Measurements from ENCODE around the gene HIVEP3.

HIVEP3 gene

GRCh38 chr1:41733021-41733420, 185.7 kb downstream of the HIVEP3 start:
- no peaks in the 10 kb centered on the region for H3K27me3 ChIP-seq (ENCODE audit: control insufficient read depth, insufficient read depth, low read length)
- no peak overlapping the region for H3K4me3 ChIP-seq (ENCODE audit: low read length)
- H3K4me1 ChIP-seq (ENCODE audit: control insufficient read depth, insufficient read depth, low read length) = no peaks in the 10 kb centered on the region
- H3K9me3 ChIP-seq (ENCODE audit: control insufficient read depth, low read length) = no peaks in the 10 kb centered on the region
- no peaks in the 10 kb centered on the region for H3K36me3 ChIP-seq (ENCODE audit: control insufficient read depth, insufficient read depth, low read length)
- no peak overlapping the region for H3K9ac ChIP-seq (ENCODE audit: low read length)

- Histone ChIP-seq H3K36me3 (ENCODE audit: control insufficient read depth, insufficient read depth, low read length) (no peaks in the 10 kb centered on the region), H3K4me3 (ENCODE audit: low read length) (no peak overlapping the region), H3K4me1 (ENCODE audit: control insufficient read depth, insufficient read depth, low read length) (no peaks in the 10 kb centered on the region), H3K9me3 (ENCODE audit: control insufficient read depth, low read length) (no peaks in the 10 kb centered on the region), H3K27me3 (ENCODE audit: control insufficient read depth, insufficient read depth, low read length) (no peaks in the 10 kb centered on the region), H3K9ac (ENCODE audit: low read length) (no peak overlapping the region)
These were observed 187.1 kb downstream of the HIVEP3 start for GRCh38 chr1:41731516-41732030.

- Histone ChIP-seq H3K9ac (ENCODE audit: low read length) (no peak overlapping the region), H3K27me3 (ENCODE audit: control insufficient read depth, insufficient read depth, low read length) (no peaks in the 10 kb centered on the region), H3K4me1 (ENCODE audit: control insufficient read depth, insufficient read depth, low read length) (no peaks in the 10 kb centered on the region), H3K4me3 (ENCODE audit: low read length) (no peak overlapping the region), H3K36me3 (ENCODE audit: control insufficient read depth, insufficient read depth, low read length) (no peaks in the 10 kb centered on the region), H3K9me3 (ENCODE audit: control insufficient read depth, low read length) (no peaks in the 10 kb centered on the region)
These were observed 187.9 kb downstream of the HIVEP3 start for GRCh38 chr1:41730806-41731205.

GRCh38 chr1:41728403-41729202, 190.1 kb downstream of the HIVEP3 start:
- H3K4me1 ChIP-seq (ENCODE audit: control insufficient read depth, insufficient read depth, low read length) = no peaks in the 10 kb centered on the region
- H3K4me3 ChIP-seq (ENCODE audit: low read length) = no peak overlapping the region
- no peaks in the 10 kb centered on the region for H3K27me3 ChIP-seq (ENCODE audit: control insufficient read depth, insufficient read depth, low read length)
- H3K9me3 ChIP-seq (ENCODE audit: control insufficient read depth, low read length) = no peaks in the 10 kb centered on the region
- no peaks in the 10 kb centered on the region for H3K36me3 ChIP-seq (ENCODE audit: control insufficient read depth, insufficient read depth, low read length)
- no peak overlapping the region for H3K9ac ChIP-seq (ENCODE audit: low read length)

GRCh38 chr1:41727749-41728115, 191.0 kb downstream of the HIVEP3 start:
- no peaks in the 10 kb centered on the region for H3K9me3 ChIP-seq (ENCODE audit: control insufficient read depth, low read length)
- no peaks in the 10 kb centered on the region for H3K36me3 ChIP-seq (ENCODE audit: control insufficient read depth, insufficient read depth, low read length)
- no peak overlapping the region for H3K4me3 ChIP-seq (ENCODE audit: low read length)
- H3K27me3 ChIP-seq (ENCODE audit: control insufficient read depth, insufficient read depth, low read length) = no peaks in the 10 kb centered on the region
- H3K4me1 ChIP-seq (ENCODE audit: control insufficient read depth, insufficient read depth, low read length) = no peaks in the 10 kb centered on the region
- H3K9ac ChIP-seq (ENCODE audit: low read length) = no peak overlapping the region

GRCh38 chr1:41726899-41727748, 191.6 kb downstream of the HIVEP3 start:
- H3K36me3 ChIP-seq (ENCODE audit: control insufficient read depth, insufficient read depth, low read length) = no peaks in the 10 kb centered on the region
- no peaks in the 10 kb centered on the region for H3K4me1 ChIP-seq (ENCODE audit: control insufficient read depth, insufficient read depth, low read length)
- no peaks in the 10 kb centered on the region for H3K9me3 ChIP-seq (ENCODE audit: control insufficient read depth, low read length)
- no peak overlapping the region for H3K4me3 ChIP-seq (ENCODE audit: low read length)
- H3K9ac ChIP-seq (ENCODE audit: low read length) = no peak overlapping the region
- H3K27me3 ChIP-seq (ENCODE audit: control insufficient read depth, insufficient read depth, low read length) = no peaks in the 10 kb centered on the region

GRCh38 chr1:41726292-41726691, 192.4 kb downstream of the HIVEP3 start:
- no peak overlapping the region for H3K9ac ChIP-seq (ENCODE audit: low read length)
- H3K36me3 ChIP-seq (ENCODE audit: control insufficient read depth, insufficient read depth, low read length) = no peaks in the 10 kb centered on the region
- no peak overlapping the region for H3K4me3 ChIP-seq (ENCODE audit: low read length)
- no peaks in the 10 kb centered on the region for H3K4me1 ChIP-seq (ENCODE audit: control insufficient read depth, insufficient read depth, low read length)
- no peaks in the 10 kb centered on the region for H3K27me3 ChIP-seq (ENCODE audit: control insufficient read depth, insufficient read depth, low read length)
- no peaks in the 10 kb centered on the region for H3K9me3 ChIP-seq (ENCODE audit: control insufficient read depth, low read length)

GRCh38 chr1:41724926-41725325, 193.8 kb downstream of the HIVEP3 start:
- Histone ChIP-seq H3K4me3 (ENCODE audit: low read length) (no peak overlapping the region), H3K4me1 (ENCODE audit: control insufficient read depth, insufficient read depth, low read length) (no peaks in the 10 kb centered on the region), H3K36me3 (ENCODE audit: control insufficient read depth, insufficient read depth, low read length) (no peaks in the 10 kb centered on the region), H3K27me3 (ENCODE audit: control insufficient read depth, insufficient read depth, low read length) (no peaks in the 10 kb centered on the region), H3K9ac (ENCODE audit: low read length) (no peak overlapping the region), H3K9me3 (ENCODE audit: control insufficient read depth, low read length) (no peaks in the 10 kb centered on the region)

GRCh38 chr1:41724248-41724647, 194.5 kb downstream of the HIVEP3 start:
- Histone ChIP-seq H3K9ac (ENCODE audit: low read length) (no peak overlapping the region), H3K36me3 (ENCODE audit: control insufficient read depth, insufficient read depth, low read length) (no peaks in the 10 kb centered on the region), H3K4me1 (ENCODE audit: control insufficient read depth, insufficient read depth, low read length) (no peaks in the 10 kb centered on the region), H3K4me3 (ENCODE audit: low read length) (no peak overlapping the region), H3K9me3 (ENCODE audit: control insufficient read depth, low read length) (no peaks in the 10 kb centered on the region), H3K27me3 (ENCODE audit: control insufficient read depth, insufficient read depth, low read length) (no peaks in the 10 kb centered on the region)

- no peaks in the 10 kb centered on the region for H3K36me3 ChIP-seq (ENCODE audit: control insufficient read depth, insufficient read depth, low read length)
- H3K4me1 ChIP-seq (ENCODE audit: control insufficient read depth, insufficient read depth, low read length) = no peaks in the 10 kb centered on the region
- no peaks in the 10 kb centered on the region for H3K27me3 ChIP-seq (ENCODE audit: control insufficient read depth, insufficient read depth, low read length)
- H3K9ac ChIP-seq (ENCODE audit: low read length) = no peak overlapping the region
- H3K4me3 ChIP-seq (ENCODE audit: low read length) = no peak overlapping the region
- no peaks in the 10 kb centered on the region for H3K9me3 ChIP-seq (ENCODE audit: control insufficient read depth, low read length)
These were observed 194.9 kb downstream of the HIVEP3 start for GRCh38 chr1:41723786-41724185.

GRCh38 chr1:41722184-41722583, 196.5 kb downstream of the HIVEP3 start:
- no peaks in the 10 kb centered on the region for H3K4me1 ChIP-seq (ENCODE audit: control insufficient read depth, insufficient read depth, low read length)
- no peaks in the 10 kb centered on the region for H3K36me3 ChIP-seq (ENCODE audit: control insufficient read depth, insufficient read depth, low read length)
- H3K4me3 ChIP-seq (ENCODE audit: low read length) = no peak overlapping the region
- H3K9me3 ChIP-seq (ENCODE audit: control insufficient read depth, low read length) = no peaks in the 10 kb centered on the region
- H3K9ac ChIP-seq (ENCODE audit: low read length) = no peak overlapping the region
- no peaks in the 10 kb centered on the region for H3K27me3 ChIP-seq (ENCODE audit: control insufficient read depth, insufficient read depth, low read length)

- Histone ChIP-seq H3K9me3 (ENCODE audit: control insufficient read depth, low read length) (no peaks in the 10 kb centered on the region), H3K9ac (ENCODE audit: low read length) (no peak overlapping the region)
These were observed 197.8 kb downstream of the HIVEP3 start for GRCh38 chr1:41720861-41721410.

More at GRCh38 chr1:41720861-41721410, 197.8 kb downstream of the HIVEP3 start:
- no peaks in the 10 kb centered on the region for H3K36me3 ChIP-seq (ENCODE audit: control insufficient read depth, insufficient read depth, low read length)
- no peak overlapping the region for H3K4me3 ChIP-seq (ENCODE audit: low read length)
- H3K4me1 ChIP-seq (ENCODE audit: control insufficient read depth, insufficient read depth, low read length) = no peaks in the 10 kb centered on the region
- H3K27me3 ChIP-seq (ENCODE audit: control insufficient read depth, insufficient read depth, low read length) = no peaks in the 10 kb centered on the region

Data from mucosa of stomach (tissue), 1 donor.